Body of pancreas (tissue), 4 donors: ENCODE data around the gene ANTKMT. TPM values are rescaled to one million over a fixed set of nuclear protein-coding genes. Genes with fewer than 3 reads are reported as not detected.

Source experiments
- ATAC-seq: fragments of 150-250 bp; one replicate; pipeline ENCODE4 v1.9.1; 2016
- DNase-seq, 4 donors: peaks; one replicate each; pipeline ENCODE4 v3.0.0-alpha.2; 2019
- H3K27ac ChIP-seq, 4 donors: fragments of 200-600 bp; sonication (generic); 1 replicate in 3 of 4; 2 replicates in 1 of 4; pipeline versions ENCODE4 v1.5.1 to v1.6.1; 2016 to 2019; ENCODE audit warnings: mild to moderate bottlenecking in 1 of 4, mixed read lengths in 1 of 4, moderate library complexity in 1 of 4
- H3K27me3 ChIP-seq, 2 donors: fragments of 200-600 bp; sonication (generic); one replicate each; pipeline ENCODE4 v1.6.0; 2016; ENCODE audit warnings: mild to moderate bottlenecking in 1 of 2
- H3K36me3 ChIP-seq, 2 donors: fragments of 200-600 bp; sonication (generic); replicated peaks in 1 of 2; 2 replicates each; pipeline ENCODE4 v1.5.1; 2016; ENCODE audit warnings: low read depth in 2 of 2; ENCODE audit not compliant: insufficient read depth in 1 of 2
- H3K4me1 ChIP-seq: fragments of 200-600 bp; sonication (generic); one replicate; pipeline ENCODE4 v1.6.0; 2016
- H3K4me3 ChIP-seq, 2 donors: fragments of 200-600 bp; sonication (generic); 1 replicate in 1 of 2; 2 replicates in 1 of 2; pipeline ENCODE4 v1.5.1; 2016 to 2019
- H3K9me3 ChIP-seq, 3 donors: fragments of 200-600 bp; sonication (generic); 1 replicate in 2 of 3; 2 replicates in 1 of 3; pipeline ENCODE4 v1.5.1; 2016
- CTCF ChIP-seq, 7 experiments: fragments of 450-650 bp in 4 of 7; fragments of 200-600 bp in 3 of 7; sonication (generic) in 3 of 7; IDR thresholded peaks; one replicate each; pipeline ENCODE4 v1.5.1; 2016 to 2019; ENCODE audit warnings: antibody characterized with exemption in 7 of 7
- POLR2A ChIP-seq, 3 donors: fragments of 450-650 bp; IDR thresholded peaks; one replicate each; pipeline ENCODE4 v1.6.1; 2016; ENCODE audit warnings: antibody characterized with exemption in 3 of 3, mild to moderate bottlenecking in 2 of 3
- WGBS, 2 donors: methylation state at CpG; one replicate each; pipeline ENCODE4 v1.1.5; 2017; 5-methylcytosine and 5-hydroxymethylcytosine counted together
- intact Hi-C: fragments of 100-400 bp; cut with DNase I; formaldehyde crosslinking; loops from one replicate; pipeline ENCODE4 v1.15.1; 2023
- microRNA counts, 2 donors: library from miRNA; unstranded; fragments of <30 nt; microRNA quantifications; one replicate each; lab custom pipeline; 2017
- microRNA-seq, 2 donors: library from miRNA; unstranded; fragments of <30 nt; microRNA quantifications; one replicate each; pipeline ENCODE4, GENCODE V29; 2016; ENCODE audit warnings: borderline number of aligned reads in 2 of 2, borderline replicate concordance in 2 of 2
- small RNA-seq: library from RNA; depleted of rRNA; stranded (forward); fragments of <200 nt; gene quantifications from one replicate; pipeline ENCODE3, GENCODE V24; 2016
- total RNA-seq, 2 donors: library from RNA; depleted of rRNA; stranded (reverse); fragments of >200 nt; gene quantifications; one replicate each; pipeline ENCODE4 v1.1.0, GENCODE V29; 2016

Gene ANTKMT
- total RNA-seq, 2 donors from 2014 or later = 71.6 to 189 TPM

DNA sequence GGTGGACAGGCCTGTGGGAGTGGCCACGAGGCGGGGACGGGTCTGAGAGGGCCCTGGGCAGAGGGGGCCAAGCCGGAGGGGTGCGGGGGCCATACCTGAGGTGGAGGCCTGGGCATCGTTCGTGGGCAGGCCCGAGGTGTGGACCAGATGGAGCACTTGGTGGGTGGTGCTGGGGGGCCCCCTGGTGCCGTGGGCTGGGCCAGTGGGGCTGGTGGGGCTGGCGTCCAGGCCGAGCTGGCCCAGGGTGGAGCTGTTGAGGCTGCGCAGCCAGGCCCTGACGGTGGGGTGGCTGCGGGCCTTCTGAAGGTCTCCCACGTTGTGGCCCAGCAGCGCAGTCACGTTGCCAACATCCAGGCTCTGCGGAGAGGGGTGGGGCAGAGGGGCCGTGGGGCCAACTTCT, 49.0 kb downstream of the ANTKMT start:
- H3K4me1 ChIP-seq = no peaks in the 10 kb centered on the region
- H3K27ac ChIP-seq = no peak overlapping the region
- H3K4me3 ChIP-seq = no peak overlapping the region
- intact Hi-C loops = no loop called here
- H3K36me3 ChIP-seq = no peaks in the 10 kb centered on the region
- 65% methylated on average over 18 of the region's 19 CpGs; no CpG with 5 or more reads in 1 of the 2 donors for WGBS, 2 donors
- no peak for TF ChIP-seq CTCF (IDR thresholded peaks at IDR 0.05)
- TF ChIP-seq POLR2A (IDR thresholded peaks at IDR 0.05) = no peak
- no peak for ATAC-seq
- no peak for DNase-seq
- H3K9me3 ChIP-seq = no peaks in the 10 kb centered on the region
- no peaks in the 10 kb centered on the region for H3K27me3 ChIP-seq

- no peak for TF ChIP-seq CTCF (IDR thresholded peaks at IDR 0.05)
- WGBS, 2 donors = 50 to 60% methylated on average over 2 of the region's 13 CpGs
These were observed 49.5 kb downstream of the ANTKMT start for GRCh38 chr16:770411-770810.

More at GRCh38 chr16:770411-770810, 49.5 kb downstream of the ANTKMT start:
- Histone ChIP-seq H3K27ac (no peak overlapping the region), H3K9me3 (no peaks in the 10 kb centered on the region), H3K36me3 (no peaks in the 10 kb centered on the region), H3K4me1 (no peaks in the 10 kb centered on the region), H3K27me3 (no peaks in the 10 kb centered on the region), H3K4me3 (no peak overlapping the region)
- no peak for ATAC-seq
- intact Hi-C loops = no loop called here
- DNase-seq = no peak

MicroRNAs within 50 kb of the gene (microRNA counts, 767-probe panel; counts per million panel counts)
- microRNA hsa-miR-662 (lab: Ali Mortazavi, UCI) = 0 to 736 counts per million in 2 donors

Small RNAs within 50 kb of the gene (microRNA-seq; reads per million reads assigned to microRNA genes)
- 0 reads per million in 2 donors for gene MIR662

Small RNAs within 50 kb of the gene (small RNA-seq; reads per million reads assigned to genes)
- not detected for gene MIR662

Other genes starting within 250 kb of the ANTKMT start
- 100 to 1,000 TPM in 1 of 2 donors, 10 to 100 TPM in 1; 48.0 to 104 TPM for gene CAPN15, start 193.4 kb upstream of the ANTKMT start, total RNA-seq
- not detected for gene PRR35, start 160.8 kb upstream of the ANTKMT start, total RNA-seq
- under 1 TPM in 1 of 2 donors, not detected in 1; 0.52 TPM for gene NHLRC4, start 154.1 kb upstream of the ANTKMT start, total RNA-seq
- gene PIGQ, start 151.2 kb upstream of the ANTKMT start, total RNA-seq = 10 to 100 TPM; 76.5 to 83.1 TPM
- 10 to 100 TPM; 37.2 to 41.0 TPM for gene RAB40C, start 131.1 kb upstream of the ANTKMT start, total RNA-seq
- 1 to 10 TPM; 3.9 to 5.6 TPM for gene WFIKKN1, start 90.2 kb upstream of the ANTKMT start, total RNA-seq
- gene METTL26, start 84.8 kb upstream of the ANTKMT start, total RNA-seq = 100 to 1,000 TPM in 1 of 2 donors, 10 to 100 TPM in 1; 76.8 to 115 TPM
- 10 to 100 TPM; 41.2 to 47.5 TPM for gene MCRIP2, start 79.3 kb upstream of the ANTKMT start, total RNA-seq
- 100 to 1,000 TPM in 1 of 2 donors, 10 to 100 TPM in 1; 15.8 to 111 TPM for gene WDR90, start 71.8 kb upstream of the ANTKMT start, total RNA-seq
- 10 to 100 TPM; 65.6 to 89.0 TPM for gene RHOT2, start 53.0 kb upstream of the ANTKMT start, total RNA-seq
- 1 to 10 TPM; 1.8 to 4.3 TPM for gene RHBDL1, start 45.5 kb upstream of the ANTKMT start, total RNA-seq
- gene STUB1, start 40.7 kb upstream of the ANTKMT start, total RNA-seq = 100 to 1,000 TPM in 1 of 2 donors, 10 to 100 TPM in 1; 63.3 to 205 TPM
- gene JMJD8, start 36.8 kb upstream of the ANTKMT start, total RNA-seq = 100 to 1,000 TPM in 1 of 2 donors, 10 to 100 TPM in 1; 49.5 to 128 TPM
- gene WDR24, start 30.7 kb upstream of the ANTKMT start, total RNA-seq = 10 to 100 TPM in 1 of 2 donors, 1 to 10 TPM in 1; 8.6 to 16.8 TPM
- gene FBXL16, start 15.3 kb upstream of the ANTKMT start, total RNA-seq = 1 to 10 TPM; 1.0 to 2.3 TPM
- 10 to 100 TPM; 36.6 to 71.9 TPM for gene METRN, start 6.0 kb upstream of the ANTKMT start, total RNA-seq
- gene CCDC78, start 5.3 kb downstream of the ANTKMT start, total RNA-seq = not detected
- 1 to 10 TPM in 1 of 2 donors, not detected in 1; 2.6 TPM for gene HAGHL, start 6.0 kb downstream of the ANTKMT start, total RNA-seq
- gene CIAO3, start 19.9 kb downstream of the ANTKMT start, total RNA-seq = 10 to 100 TPM; 25.4 to 26.4 TPM
- gene MSLN, start 39.6 kb downstream of the ANTKMT start, total RNA-seq = 1 to 10 TPM in 1 of 2 donors, not detected in 1; 2.1 TPM
- 10 to 100 TPM; 19.7 to 31.3 TPM for gene RPUSD1, start 67.2 kb downstream of the ANTKMT start, total RNA-seq
- 10 to 100 TPM in 1 of 2 donors, 1 to 10 TPM in 1; 7.5 to 14.5 TPM for gene CHTF18, start 67.5 kb downstream of the ANTKMT start, total RNA-seq
- not detected for gene GNG13, start 79.6 kb downstream of the ANTKMT start, total RNA-seq
- 10 to 100 TPM; 15.8 to 20.1 TPM for gene LMF1, start 249.8 kb downstream of the ANTKMT start, total RNA-seq